ENCODE results near the gene NF1.

Gene NF1

GRCh38 chr17:31418773-31419350, 324.1 kb downstream of the NF1 start:
- in situ Hi-C loops (cut with MboI; ENCODE audit: low sequenced_read_pairs): no loop called here

GRCh38 chr17:31422443-31422842, 327.7 kb downstream of the NF1 start:
- in situ Hi-C loops (cut with MboI; ENCODE audit: low sequenced_read_pairs): no loop called here

GRCh38 chr17:31424944-31425281, 330.1 kb downstream of the NF1 start:
- in situ Hi-C loops (cut with MboI; ENCODE audit: low sequenced_read_pairs): no loop called here

GRCh38 chr17:31425282-31426040, 330.7 kb downstream of the NF1 start:
- in situ Hi-C loops (cut with MboI; ENCODE audit: low sequenced_read_pairs): no loop called here

Measured in hTERT RPE-1 (cell line).